ENCODE results near the gene STX11.

DNA sequence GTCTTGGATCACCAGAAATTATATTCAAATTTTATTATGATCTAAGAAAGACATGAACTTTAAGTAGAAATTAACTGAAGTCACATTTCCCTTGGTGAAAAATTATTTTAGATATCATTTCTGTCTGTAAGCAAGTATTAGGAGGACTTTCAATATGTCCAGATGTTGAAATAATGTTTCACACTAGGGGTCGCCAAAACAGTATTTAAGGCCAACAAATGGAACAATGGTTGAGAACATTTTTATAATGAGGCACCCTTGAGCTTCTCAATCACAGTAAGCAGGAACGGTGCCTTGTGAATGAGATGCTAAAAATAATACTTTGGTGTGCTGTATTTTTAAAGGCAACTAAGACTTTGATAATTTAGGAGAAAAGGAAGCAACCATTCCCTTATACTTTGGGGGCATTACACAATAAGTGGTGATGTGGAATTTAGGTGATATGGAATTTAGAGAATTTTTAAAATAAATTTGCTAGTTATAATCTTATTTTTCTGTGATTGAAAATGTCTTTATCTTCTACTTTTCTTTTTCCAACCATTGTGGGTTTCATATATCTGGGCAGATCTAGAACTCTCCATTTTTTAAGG is 45.3 kb upstream of the STX11 start:
- TF ChIP-seq CTCF (IDR thresholded peaks at IDR 0.05) (peak; percentile 72; the same call in 1 of the 2 replicates), SIN3A (IDR thresholded peaks at IDR 0.05; ENCODE audit: borderline replicate concordance, insufficient read depth, low read depth, low read length) (no peak)

Data from Panc1 (cell line).